H9 (cell line): ENCODE measurements around the gene FBLN1. TPM values are rescaled to one million over a fixed set of nuclear protein-coding genes. Genes with fewer than 3 reads are reported as not detected.
"Not testable (repeated sequence)": the region's sequence is repeated elsewhere in the genome, so short reads cannot be mapped to it uniquely, and the experiment has no call there.

Experiments
- DNase-seq: peaks from one replicate; pipeline ENCODE4 v3.0.0-alpha.2; 2017
- H2AFZ ChIP-seq: one replicate; pipeline ENCODE4 v1.6.1; 2013; ENCODE audit warnings: mild to moderate bottlenecking, low read length, control low read depth, moderate library complexity
- H2AK5ac ChIP-seq: 2 replicates; pipeline ENCODE4 v1.6.1; 2013; ENCODE audit warnings: low read length, control low read depth, mixed read lengths; ENCODE audit not compliant: insufficient read length
- H2BK120ac ChIP-seq: one replicate; pipeline ENCODE4 v1.6.1; 2013; ENCODE audit warnings: low read depth, mild to moderate bottlenecking, low read length, control low read depth, inconsistent platforms; ENCODE audit not compliant: poor library complexity, severe bottlenecking
- H2BK12ac ChIP-seq: 2 replicates; pipeline ENCODE4 v1.6.1; 2013; ENCODE audit warnings: low read length, control low read depth, mixed read lengths, low read depth; ENCODE audit not compliant: insufficient read length
- H2BK15ac ChIP-seq: 2 replicates; pipeline ENCODE4 v1.6.1; 2013; ENCODE audit warnings: low read depth, low read length, control low read depth
- H2BK20ac ChIP-seq: one replicate; pipeline ENCODE4 v1.6.1; 2013; ENCODE audit warnings: low read depth, mild to moderate bottlenecking, low read length, control low read depth, inconsistent platforms; ENCODE audit not compliant: poor library complexity, severe bottlenecking
- H2BK5ac ChIP-seq: 2 replicates; pipeline ENCODE4 v1.6.1; 2013; ENCODE audit warnings: low read length, control low read depth, mixed read lengths; ENCODE audit not compliant: insufficient read length
- H3K14ac ChIP-seq: 2 replicates; pipeline ENCODE4 v1.6.1; 2013; ENCODE audit warnings: low read length, control low read depth; ENCODE audit not compliant: insufficient read depth
- H3K18ac ChIP-seq: 2 replicates; pipeline ENCODE4 v1.6.1; 2013; ENCODE audit warnings: low read depth, mild to moderate bottlenecking, mixed read lengths, low read length, control low read depth; ENCODE audit not compliant: insufficient read length
- H3K23ac ChIP-seq: 2 replicates; pipeline ENCODE4 v1.6.1; 2013; ENCODE audit warnings: low read length, control low read depth, mixed read lengths, low read depth; ENCODE audit not compliant: insufficient read length
- H3K23me2 ChIP-seq: 2 replicates; pipeline ENCODE4 v1.6.1; 2013; ENCODE audit warnings: low read depth, mild to moderate bottlenecking, mixed read lengths, low read length, control low read depth; ENCODE audit not compliant: insufficient read length, poor library complexity, severe bottlenecking
- H3K27ac ChIP-seq: 2 replicates; pipeline ENCODE4 v1.5.1; 2013; ENCODE audit warnings: low read length, control low read depth, mixed read lengths, low read depth; ENCODE audit not compliant: insufficient read length
- H3K27me3 ChIP-seq: 2 replicates; pipeline ENCODE4 v1.6.1; 2013; ENCODE audit warnings: low read length, control low read depth, inconsistent platforms; ENCODE audit not compliant: insufficient read depth
- H3K4ac ChIP-seq: 2 replicates; pipeline ENCODE4 v1.6.1; 2013; ENCODE audit warnings: low read depth, mild to moderate bottlenecking, control low read depth, inconsistent platforms, low read length, moderate library complexity
- H3K4me1 ChIP-seq: 2 replicates; pipeline ENCODE4 v1.6.1; 2013; ENCODE audit warnings: low read length, control low read depth, inconsistent platforms; ENCODE audit not compliant: insufficient read depth
- H3K4me2 ChIP-seq: 2 replicates; pipeline ENCODE4 v1.6.1; 2013; ENCODE audit warnings: low read length, control low read depth, mixed read lengths; ENCODE audit not compliant: insufficient read length, insufficient read depth
- H3K56ac ChIP-seq: 2 replicates; pipeline ENCODE4 v1.6.1; 2013; ENCODE audit warnings: low read depth, mild to moderate bottlenecking, mixed read lengths, low read length, control low read depth; ENCODE audit not compliant: insufficient read length
- H3K79me1 ChIP-seq: 2 replicates; pipeline ENCODE4 v1.6.1; 2013; ENCODE audit warnings: low read depth, mild to moderate bottlenecking, moderate library complexity, low read length, control low read depth, inconsistent platforms; ENCODE audit not compliant: insufficient read depth, poor library complexity, severe bottlenecking
- H3K79me2 ChIP-seq: 2 replicates; pipeline ENCODE4 v1.6.1; 2013; ENCODE audit warnings: low read length, control low read depth, inconsistent platforms; ENCODE audit not compliant: insufficient read depth
- H3K9ac ChIP-seq: 2 replicates; pipeline ENCODE4 v1.6.1; 2013; ENCODE audit warnings: low read length, control low read depth, mixed read lengths; ENCODE audit not compliant: insufficient read length; ENCODE audit errors: extremely low read depth
- H3K9me3 ChIP-seq: one replicate; pipeline ENCODE4 v1.6.1; 2013; ENCODE audit warnings: low read depth, low read length, inconsistent platforms; ENCODE audit not compliant: control insufficient read depth
- H3T11ph ChIP-seq: one replicate; pipeline ENCODE4 v1.6.1; 2013; ENCODE audit warnings: mild to moderate bottlenecking, low read length, control low read depth, inconsistent platforms
- H4K20me1 ChIP-seq: one replicate; pipeline ENCODE4 v1.6.1; 2013; ENCODE audit not compliant: control insufficient read depth, insufficient read length, insufficient read depth
- H4K5ac ChIP-seq: 2 replicates; pipeline ENCODE4 v1.6.1; 2013; ENCODE audit warnings: low read depth, mild to moderate bottlenecking, mixed read lengths, low read length, control low read depth; ENCODE audit not compliant: insufficient read length
- H4K8ac ChIP-seq: replicated peaks from 2 replicates; pipeline ENCODE4 v1.6.1; 2013; ENCODE audit warnings: low read length, control low read depth, mixed read lengths, low read depth; ENCODE audit not compliant: insufficient read length
- H4K91ac ChIP-seq: 2 replicates; pipeline ENCODE4 v1.6.1; 2013; ENCODE audit warnings: low read depth, mild to moderate bottlenecking, moderate library complexity, mixed read lengths, low read length, control low read depth; ENCODE audit not compliant: insufficient read length
- H3K27ac Mint-ChIP-seq, 3 experiments: 2 replicates in 2 of 3; 3 replicates in 1 of 3; pipeline ENCODE4 v1.8.0; 2020 to 2021; ENCODE audit warnings: mixed read lengths in 3 of 3, mild to moderate bottlenecking in 1 of 3, moderate library complexity in 1 of 3
- H3K27me3 Mint-ChIP-seq: 2 replicates; pipeline ENCODE4 v1.8.0; 2021; ENCODE audit warnings: low read depth, mild to moderate bottlenecking, moderate library complexity, mixed read lengths
- H3K36me3 Mint-ChIP-seq, 3 experiments: 2 replicates in 2 of 3; 3 replicates in 1 of 3; pipeline ENCODE4 v1.8.0; 2020 to 2021; ENCODE audit warnings: low read depth in 3 of 3, mixed read lengths in 3 of 3; ENCODE audit not compliant: insufficient read depth in 1 of 3
- H3K4me1 Mint-ChIP-seq, 2 experiments: 2 replicates each; pipeline ENCODE4 v1.8.0; 2020; ENCODE audit warnings: mixed read lengths in 2 of 2
- H3K4me3 Mint-ChIP-seq, 2 experiments: 2 replicates in 1 of 2; 3 replicates in 1 of 2; pipeline ENCODE4 v1.8.0; 2020 to 2021; ENCODE audit warnings: mild to moderate bottlenecking in 2 of 2, mixed read lengths in 2 of 2, moderate library complexity in 1 of 2
- H3K9me3 Mint-ChIP-seq, 2 experiments: 2 replicates in 1 of 2; 3 replicates in 1 of 2; pipeline ENCODE4 v1.8.0; 2020; ENCODE audit warnings: mild to moderate bottlenecking in 2 of 2, mixed read lengths in 2 of 2, moderate library complexity in 1 of 2
- CTCF ChIP-seq: fragments of 200-600 bp; sonication (generic); conservative IDR thresholded peaks from 3 replicates; pipeline ENCODE4 v1.8.0; 2021; ENCODE audit warnings: antibody characterized with exemption, mild to moderate bottlenecking
- WGBS: extraction: QIAGEN DNeasy Blood & Tissue Kit; methylation state at CpG from one replicate; pipeline ENCODE4 v1.1.7; 2013; ENCODE audit warnings: missing lambda C conversion rate, low lambda C conversion rate, mixed read lengths; ENCODE audit not compliant: insufficient read length; ENCODE audit errors: extremely low coverage; 5-methylcytosine and 5-hydroxymethylcytosine counted together
- total RNA-seq: library from RNA; stranded (reverse); gene quantifications from 2 replicates; pipeline ENCODE4 v1.2.1, GENCODE V29; 2021

Gene FBLN1
- total RNA-seq, 1 experiment from 2014 or later: 140 TPM

- H2AFZ ChIP-seq: no peak overlapping the region
These were observed 40.5 kb upstream of the FBLN1 start for GRCh38 chr22:45462034-45462655.

GRCh38 chr22:45463691-45464090, 39.0 kb upstream of the FBLN1 start:
- not testable (repeated sequence) for H2BK120ac ChIP-seq

More at GRCh38 chr22:45462034-45462655, 40.5 kb upstream of the FBLN1 start:
- Histone ChIP-seq H3K18ac (no peak overlapping the region), H2BK20ac (no peak overlapping the region), H3K4me2 (no peak overlapping the region), H3K9me3 (no peaks in the 10 kb centered on the region), H3K4ac (no peak overlapping the region), H2AK5ac (no peak overlapping the region), H4K20me1 (no peaks in the 10 kb centered on the region), H2BK120ac (no peak overlapping the region), H2BK12ac (no peak overlapping the region), H2BK15ac (no peak overlapping the region), H3K56ac (no peak overlapping the region), H4K5ac (no peak overlapping the region), H3K27me3 (no peaks in the 10 kb centered on the region), H3K9ac (no peak overlapping the region), H3K79me1 (no peaks in the 10 kb centered on the region), H2BK5ac (no peak overlapping the region), H3K79me2 (no peaks in the 10 kb centered on the region), H3K23me2 (no peaks in the 10 kb centered on the region), H4K8ac (no peak overlapping the region), H3K23ac (no peak overlapping the region), H3K4me1 (no peaks in the 10 kb centered on the region), H3K27ac (no peak overlapping the region), H4K91ac (no peak overlapping the region), H3T11ph (no peak overlapping the region), H3K14ac (no peak overlapping the region)
- peak; percentile 55 for DNase-seq
- peaks cover 6 to 13% (median 11%) of the 10 kb centered on the region in 3 experiments; a peak in 5 of 7 replicates for H3K36me3 Mint-ChIP-seq
- no peak overlapping the region for H3K4me3 Mint-ChIP-seq
- no peaks in the 10 kb centered on the region for H3K27me3 Mint-ChIP-seq
- H3K4me1 Mint-ChIP-seq: peaks cover 2 to 6% of the 10 kb centered on the region in 2 experiments; a peak in 2 of 4 replicates
- no peak overlapping the region for H3K27ac Mint-ChIP-seq
- peaks cover 13 to 18% of the 10 kb centered on the region in 2 experiments for H3K9me3 Mint-ChIP-seq
- TF ChIP-seq CTCF: peak; percentile 74
- WGBS: no CpG with 5 or more reads among the region's 6 CpGs

More at GRCh38 chr22:45463691-45464090, 39.0 kb upstream of the FBLN1 start:
- H3K27me3 Mint-ChIP-seq, H3K4me2 ChIP-seq, H2BK12ac ChIP-seq, H4K20me1 ChIP-seq, H3K14ac ChIP-seq, H3K23me2 ChIP-seq, H2BK15ac ChIP-seq, H4K91ac ChIP-seq, H3K27ac Mint-ChIP-seq, H3K56ac ChIP-seq, H3K18ac ChIP-seq, H4K8ac ChIP-seq, H3K4me1 ChIP-seq, H3K79me2 ChIP-seq, H3K27me3 ChIP-seq, H3K9ac ChIP-seq, H2BK5ac ChIP-seq, H3K23ac ChIP-seq, H3T11ph ChIP-seq, H2AFZ ChIP-seq, H2AK5ac ChIP-seq, H3K9me3 ChIP-seq, H3K79me1 ChIP-seq, H3K27ac ChIP-seq, H3K4ac ChIP-seq, H2BK20ac ChIP-seq, H4K5ac ChIP-seq, DNase-seq, H3K4me3 Mint-ChIP-seq: not testable (repeated sequence)
- no CpG with 5 or more reads among the region's 3 CpGs for WGBS
- Mint-ChIP-seq H3K36me3 (peaks cover 10 to 18% (median 11%) of the 10 kb centered on the region in 3 experiments; a peak in 5 of 7 replicates), H3K4me1 (peaks cover 11 to 14% of the 10 kb centered on the region in 2 experiments), H3K9me3 (peaks cover 17 to 21% of the 10 kb centered on the region in 2 experiments)
